ENCODE results near the gene NXN. TPM values are rescaled to one million over a fixed set of nuclear protein-coding genes. Genes with fewer than 3 reads are reported as not detected.
A peak's percentile ranks its signal among the peaks of the same experiment; 100 is the strongest.

The NXN gene
- total RNA-seq, 3 donors from 2014 or later = 5.3 to 98.1 (median 9.7) TPM

DNA sequence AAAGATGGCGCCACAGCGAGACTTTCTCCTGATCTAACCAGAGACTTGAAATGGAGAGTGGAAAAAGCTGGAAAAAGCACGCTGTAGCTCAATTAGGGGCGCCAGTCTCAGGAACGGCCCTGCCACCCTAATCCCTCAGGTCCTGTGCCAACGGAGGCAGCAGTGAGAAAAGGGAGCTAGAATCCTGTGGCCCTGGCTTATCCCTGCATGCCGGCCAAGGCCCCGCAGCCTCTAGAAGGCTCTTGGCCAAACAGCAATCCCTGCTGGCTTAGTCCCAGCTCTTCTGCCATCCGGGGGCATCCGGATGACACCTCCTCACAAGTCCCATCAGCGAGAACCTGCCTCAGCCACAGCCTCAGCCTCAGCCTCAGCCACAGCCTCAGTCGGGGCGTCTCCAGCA, 127.7 kb downstream of the NXN start:
- ATAC-seq = no peak
- peaks cover 5% of the 10 kb centered on the region for H3K4me1 ChIP-seq (ENCODE audit: low read depth)
- TF ChIP-seq, protein P1, sequence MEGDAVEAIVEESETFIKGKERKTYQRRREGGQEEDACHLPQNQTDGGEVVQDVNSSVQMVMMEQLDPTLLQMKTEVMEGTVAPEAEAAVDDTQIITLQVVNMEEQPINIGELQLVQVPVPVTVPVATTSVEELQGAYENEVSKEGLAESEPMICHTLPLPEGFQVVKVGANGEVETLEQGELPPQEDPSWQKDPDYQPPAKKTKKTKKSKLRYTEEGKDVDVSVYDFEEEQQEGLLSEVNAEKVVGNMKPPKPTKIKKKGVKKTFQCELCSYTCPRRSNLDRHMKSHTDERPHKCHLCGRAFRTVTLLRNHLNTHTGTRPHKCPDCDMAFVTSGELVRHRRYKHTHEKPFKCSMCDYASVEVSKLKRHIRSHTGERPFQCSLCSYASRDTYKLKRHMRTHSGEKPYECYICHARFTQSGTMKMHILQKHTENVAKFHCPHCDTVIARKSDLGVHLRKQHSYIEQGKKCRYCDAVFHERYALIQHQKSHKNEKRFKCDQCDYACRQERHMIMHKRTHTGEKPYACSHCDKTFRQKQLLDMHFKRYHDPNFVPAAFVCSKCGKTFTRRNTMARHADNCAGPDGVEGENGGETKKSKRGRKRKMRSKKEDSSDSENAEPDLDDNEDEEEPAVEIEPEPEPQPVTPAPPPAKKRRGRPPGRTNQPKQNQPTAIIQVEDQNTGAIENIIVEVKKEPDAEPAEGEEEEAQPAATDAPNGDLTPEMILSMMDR (IDR thresholded peaks at IDR 0.05) = no peak
- H3K4me3 ChIP-seq = no peak overlapping the region
- no peaks in the 10 kb centered on the region for H3K9me3 ChIP-seq
- H3K36me3 ChIP-seq (ENCODE audit: low read depth) = no peaks in the 10 kb centered on the region
- DNase-seq = no peak
- intact Hi-C loops (cut with DNase I, micrococcal nuclease) = no loop called here

DNA sequence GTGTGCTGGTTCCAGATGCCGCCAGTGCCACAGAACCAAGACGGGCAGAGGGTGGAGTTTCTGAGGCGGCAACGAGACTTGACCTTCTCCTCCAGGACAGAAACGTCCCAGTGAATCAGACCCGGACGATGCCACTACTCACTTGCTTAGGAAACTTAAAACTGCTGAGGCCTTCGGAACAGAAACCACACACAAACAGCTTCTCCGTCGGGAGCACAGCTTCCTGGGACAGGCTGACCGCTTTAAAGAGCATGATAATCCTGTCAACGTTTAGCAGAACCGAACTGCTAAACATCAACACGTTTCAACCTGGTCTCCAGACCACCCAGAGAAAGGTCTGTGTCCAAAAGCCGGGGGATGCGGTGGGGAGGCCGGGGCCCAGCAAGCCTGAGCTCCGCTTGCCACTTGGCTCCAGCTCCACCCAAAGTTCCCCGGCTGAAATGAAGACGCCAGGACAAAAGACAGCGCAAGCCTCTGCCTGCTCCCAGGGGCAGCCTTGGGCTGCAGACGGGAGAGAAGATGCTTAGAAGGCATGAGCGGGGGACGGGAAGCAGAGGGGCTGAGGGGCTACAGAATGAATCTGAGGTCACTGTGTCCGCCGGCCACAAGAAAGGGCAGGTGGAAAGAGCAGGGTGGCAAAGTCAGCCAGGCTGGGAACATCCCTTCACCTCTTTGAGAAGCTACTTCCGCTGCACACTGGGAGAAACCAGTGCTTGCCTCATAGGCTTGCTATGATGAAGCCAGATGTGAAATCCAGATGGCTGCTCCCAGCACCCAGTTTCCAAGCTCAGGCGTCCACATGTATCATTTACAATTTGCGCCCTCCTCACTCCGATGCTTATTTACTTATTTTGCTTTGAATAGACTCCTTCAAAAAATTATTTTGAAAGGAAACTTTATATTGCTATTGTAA, 128.5 kb downstream of the NXN start:
- H3K9me3 ChIP-seq = no peaks in the 10 kb centered on the region
- TF ChIP-seq, protein P1 (IDR thresholded peaks at IDR 0.05) = no peak
- intact Hi-C loops (cut with DNase I, micrococcal nuclease) = no loop called here
- H3K4me1 ChIP-seq (ENCODE audit: low read depth) = peaks cover 5% of the 10 kb centered on the region
- H3K36me3 ChIP-seq (ENCODE audit: low read depth) = no peaks in the 10 kb centered on the region
- H3K4me3 ChIP-seq = no peak overlapping the region
- DNase-seq (no peak), ATAC-seq (peak; percentile 34)

DNA sequence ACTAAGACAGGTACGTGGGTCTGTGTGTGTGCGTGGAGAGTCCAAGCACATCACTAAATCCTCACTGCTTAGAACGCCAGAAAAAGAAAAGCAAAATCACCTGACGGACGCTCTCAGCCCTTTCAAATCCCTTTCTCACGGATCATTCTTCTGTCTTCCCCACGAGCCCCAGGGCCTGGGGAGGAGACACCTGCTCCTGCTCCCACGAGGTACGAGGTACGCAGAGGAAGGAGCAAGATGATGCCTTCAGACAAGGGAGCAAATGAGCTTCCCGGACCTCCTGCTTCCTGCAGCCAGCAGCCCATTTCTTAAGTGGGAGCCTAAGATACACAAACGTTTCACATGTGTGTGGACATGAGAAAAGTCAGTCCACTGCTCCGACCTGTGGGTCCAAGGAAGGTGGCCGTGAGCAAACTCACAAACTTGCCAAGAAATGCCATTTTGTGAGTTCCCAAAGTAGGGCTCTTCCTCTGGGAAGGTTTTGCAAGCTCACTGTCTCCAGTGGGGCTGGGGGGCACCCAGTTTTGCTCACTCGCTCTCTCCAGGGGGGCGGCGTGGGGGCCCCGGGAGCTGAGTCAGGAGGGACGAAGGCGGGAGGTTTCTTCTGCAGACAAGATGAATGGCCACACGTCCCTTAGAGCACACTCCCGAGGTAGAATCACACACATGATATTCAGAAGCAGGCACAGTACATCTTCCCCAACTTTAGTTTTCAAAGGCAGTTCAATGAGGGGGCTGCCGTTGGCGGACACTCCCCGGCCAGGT, 129.3 kb downstream of the NXN start:
- ATAC-seq (no peak), DNase-seq (no peak)
- TF ChIP-seq, protein P1 (IDR thresholded peaks at IDR 0.05) = no peak
- H3K9me3 ChIP-seq = no peaks in the 10 kb centered on the region
- H3K36me3 ChIP-seq (ENCODE audit: low read depth) = no peaks in the 10 kb centered on the region
- H3K4me1 ChIP-seq (ENCODE audit: low read depth) = peaks cover 5% of the 10 kb centered on the region
- intact Hi-C loops (cut with DNase I, micrococcal nuclease) = no loop called here
- H3K4me3 ChIP-seq = no peak overlapping the region

DNA sequence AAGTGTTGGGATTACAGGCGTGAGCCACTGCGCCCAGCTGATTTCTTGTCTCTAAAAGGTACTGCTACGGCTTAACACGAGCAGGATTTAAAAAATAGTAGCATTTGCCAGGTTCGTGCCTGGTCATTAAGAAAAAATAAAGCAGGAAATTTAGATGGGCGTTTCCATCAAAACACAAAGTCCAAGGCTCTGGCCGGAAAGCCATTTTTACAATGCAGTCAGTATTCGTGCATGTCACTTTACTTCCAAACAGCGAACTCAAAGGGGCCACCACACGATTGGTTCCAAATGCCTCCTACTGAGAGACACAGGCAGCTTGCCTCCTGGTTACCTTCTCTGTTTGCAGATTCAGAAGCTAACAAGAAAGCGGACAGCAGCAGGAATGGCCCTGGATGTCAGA, 131.2 kb downstream of the NXN start:
- H3K9me3 ChIP-seq = no peaks in the 10 kb centered on the region
- H3K36me3 ChIP-seq (ENCODE audit: low read depth) = no peaks in the 10 kb centered on the region
- DNase-seq = no peak
- H3K4me1 ChIP-seq (ENCODE audit: low read depth) = peaks cover 5% of the 10 kb centered on the region
- no peak overlapping the region for H3K4me3 ChIP-seq
- TF ChIP-seq, protein P1 (IDR thresholded peaks at IDR 0.05) = no peak
- intact Hi-C loops (cut with DNase I, micrococcal nuclease) = no loop called here
- ATAC-seq = peak; percentile 59

DNA sequence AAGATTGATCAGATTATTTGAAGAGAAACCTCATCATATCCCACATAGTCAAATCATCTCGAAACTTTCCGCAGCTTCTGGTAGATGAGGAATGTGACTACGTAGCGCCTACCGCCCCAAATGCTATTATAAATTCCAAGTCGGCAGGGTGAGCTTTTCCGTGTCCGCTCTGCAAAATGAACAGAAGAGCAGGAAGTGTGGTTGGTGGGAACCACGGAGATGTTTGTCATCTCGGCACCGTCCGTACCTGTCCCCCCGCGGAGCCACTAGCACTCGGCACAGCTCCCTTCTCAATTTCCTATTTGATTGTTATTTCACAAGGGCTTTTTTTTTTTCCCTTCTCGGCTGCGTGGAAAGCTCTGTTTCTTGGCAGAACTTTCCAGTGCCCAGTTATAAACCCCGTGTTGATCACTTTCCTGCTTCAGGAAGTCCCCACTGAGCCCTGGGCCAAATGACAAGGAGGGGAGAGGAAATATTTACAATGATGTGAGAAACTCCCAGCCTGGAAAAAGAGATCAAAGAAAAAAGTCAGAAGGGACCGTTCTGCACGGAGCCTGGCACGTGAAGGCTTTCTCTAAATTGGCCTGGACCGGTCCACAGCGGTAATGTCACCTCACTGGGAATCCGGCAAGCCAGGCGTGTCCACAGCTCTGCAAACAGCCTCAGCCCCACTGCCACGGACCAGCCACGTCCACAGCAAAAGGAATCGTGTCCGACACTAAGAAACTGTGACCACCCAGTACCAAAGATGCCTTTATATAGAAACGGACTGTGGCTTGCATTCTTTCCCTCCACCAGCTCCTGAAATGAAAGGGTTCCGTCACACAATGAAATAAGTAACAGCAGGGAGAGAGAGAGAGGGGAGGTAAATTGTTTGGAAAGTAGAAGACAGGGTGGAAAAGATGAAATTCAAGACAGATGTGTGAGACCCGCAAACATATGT, 132.4 kb downstream of the NXN start:
- TF ChIP-seq, protein P1 (IDR thresholded peaks at IDR 0.05) = no peak
- peaks cover 5% of the 10 kb centered on the region for H3K4me1 ChIP-seq (ENCODE audit: low read depth)
- H3K9me3 ChIP-seq = no peaks in the 10 kb centered on the region
- intact Hi-C loops (cut with DNase I, micrococcal nuclease) = no loop called here
- DNase-seq (no peak), ATAC-seq (no peak)
- no peaks in the 10 kb centered on the region for H3K36me3 ChIP-seq (ENCODE audit: low read depth)
- H3K4me3 ChIP-seq = no peak overlapping the region
